DMS 273 (cell line): ENCODE results near the gene LUZP1.
A peak's percentile ranks its signal among the peaks of the same experiment; 100 is the strongest.

Source experiments
- DNase-seq: peaks from one replicate; lab custom pipeline; 2025; ENCODE audit not compliant: unreplicated experiment; lab: John Stamatoyannopoulos, UW

The LUZP1 gene

GRCh38 chr1:23088027-23088426, 80.6 kb downstream of the LUZP1 start:
- DNase-seq, result no peak

- DNase-seq, result no peak
These were observed 83.0 kb downstream of the LUZP1 start for GRCh38 chr1:23085696-23086095.

GRCh38 chr1:23084880-23085279, 83.8 kb downstream of the LUZP1 start:
- DNase-seq, result no peak

GRCh38 chr1:23083714-23084480, 84.8 kb downstream of the LUZP1 start:
- DNase-seq, result no peak

- DNase-seq, result peak; percentile 24
These were observed 87.3 kb downstream of the LUZP1 start for GRCh38 chr1:23081376-23081775.

GRCh38 chr1:23080885-23081284, 87.8 kb downstream of the LUZP1 start:
- DNase-seq, result no peak

- DNase-seq, result no peak
These were observed 89.6 kb downstream of the LUZP1 start for GRCh38 chr1:23079025-23079424.

- DNase-seq, result no peak
These were observed 94.6 kb downstream of the LUZP1 start for GRCh38 chr1:23074012-23074411.

- no peak for DNase-seq
These were observed 99.0 kb downstream of the LUZP1 start for GRCh38 chr1:23069675-23070074.

GRCh38 chr1:23069149-23069548, 99.5 kb downstream of the LUZP1 start:
- DNase-seq, result no peak

- no peak for DNase-seq
These were observed 102.6 kb downstream of the LUZP1 start for GRCh38 chr1:23066075-23066474.

GRCh38 chr1:23065385-23065784, 103.3 kb downstream of the LUZP1 start:
- no peak for DNase-seq

GRCh38 chr1:23062271-23062670, 106.4 kb downstream of the LUZP1 start:
- no peak for DNase-seq

GRCh38 chr1:23057301-23057700, 111.4 kb downstream of the LUZP1 start:
- DNase-seq, result no peak

GRCh38 chr1:23051290-23051909, 117.3 kb downstream of the LUZP1 start:
- DNase-seq, result no peak

- no peak for DNase-seq
These were observed 118.5 kb downstream of the LUZP1 start for GRCh38 chr1:23050201-23050600.

- no peak for DNase-seq
These were observed 124.6 kb downstream of the LUZP1 start for GRCh38 chr1:23044035-23044434.

- no peak for DNase-seq
These were observed 128.1 kb downstream of the LUZP1 start for GRCh38 chr1:23040509-23040908.

- no peak for DNase-seq
These were observed 129.3 kb downstream of the LUZP1 start for GRCh38 chr1:23039308-23039826.

- DNase-seq, result no peak
These were observed 131.4 kb downstream of the LUZP1 start for GRCh38 chr1:23037081-23037740.

- no peak for DNase-seq
These were observed 132.7 kb downstream of the LUZP1 start for GRCh38 chr1:23035823-23036452.
